Fibroblast of lung (primary cell): ENCODE results near the gene PIR. TPM values are rescaled to one million over a fixed set of nuclear protein-coding genes. Genes with fewer than 3 reads are reported as not detected.
A peak's percentile ranks its signal among the peaks of the same experiment; 100 is the strongest.

ENCODE experiments used
- DNase-seq, 2 donors: peaks; one replicate each; pipeline versions ENCODE4 v3.0.0 to v3.0.0-alpha.2; 2010; ENCODE audit warnings: low read depth in 2 of 2
- H2AFZ ChIP-seq: 2 replicates; pipeline ENCODE4 v1.5.1; 2012; ENCODE audit warnings: low read length, control low read depth, inconsistent platforms
- H3K27ac ChIP-seq: 2 replicates; pipeline ENCODE4 v1.5.1; 2011; ENCODE audit warnings: low read length, control low read depth; ENCODE audit not compliant: insufficient read depth
- H3K27me3 ChIP-seq: 2 replicates; pipeline ENCODE4 v1.5.1; 2011; ENCODE audit warnings: mild to moderate bottlenecking, low read length; ENCODE audit not compliant: control insufficient read depth, insufficient read depth
- H3K36me3 ChIP-seq: 2 replicates; pipeline ENCODE4 v1.5.1; 2011; ENCODE audit warnings: low read length; ENCODE audit not compliant: control insufficient read depth, insufficient read depth
- H3K4me1 ChIP-seq: 2 replicates; pipeline ENCODE4 v1.5.1; 2011; ENCODE audit warnings: low read length; ENCODE audit not compliant: control insufficient read depth, insufficient read depth; ENCODE audit errors: extremely low read depth
- H3K4me2 ChIP-seq: 2 replicates; pipeline ENCODE4 v1.5.1; 2011; ENCODE audit warnings: low read length, control low read depth; ENCODE audit not compliant: insufficient read depth; ENCODE audit errors: extremely low read depth
- H3K4me3 ChIP-seq, 4 experiments: fragments of 200-600 bp in 1 of 4; sonication (generic) in 1 of 4; replicated peaks in 1 of 4; 2 replicates each; pipeline ENCODE4 v1.5.1; 2011 to 2016; ENCODE audit warnings: low read length in 4 of 4, low read depth in 3 of 4, mild to moderate bottlenecking in 3 of 4, control low read depth in 2 of 4, inconsistent platforms in 1 of 4, mixed read lengths in 1 of 4; ENCODE audit not compliant: insufficient read depth in 1 of 4; ENCODE audit errors: control extremely low read depth in 1 of 4
- H3K79me2 ChIP-seq: 2 replicates; pipeline ENCODE4 v1.5.1; 2012; ENCODE audit warnings: mild to moderate bottlenecking, low read length, inconsistent platforms; ENCODE audit not compliant: control insufficient read depth, insufficient read depth
- H3K9ac ChIP-seq: 2 replicates; pipeline ENCODE4 v1.5.1; 2011; ENCODE audit warnings: mild to moderate bottlenecking, low read length, control low read depth; ENCODE audit not compliant: insufficient read depth
- H3K9me3 ChIP-seq: 2 replicates; pipeline ENCODE4 v1.5.1; 2012; ENCODE audit warnings: low read depth, low read length; ENCODE audit not compliant: control insufficient read depth, insufficient read depth
- H4K20me1 ChIP-seq: 2 replicates; pipeline ENCODE4 v1.5.1; 2011; ENCODE audit warnings: low read length; ENCODE audit not compliant: control insufficient read depth, insufficient read depth; ENCODE audit errors: extremely low read depth
- CTCF ChIP-seq, 2 donors: IDR thresholded peaks in 1 of 2; conservative IDR thresholded peaks in 1 of 2; 1 replicate in 1 of 2; 2 replicates in 1 of 2; pipeline ENCODE4 v1.5.1; 2011 to 2012; ENCODE audit warnings: low read length in 2 of 2, control low read depth in 1 of 2, inconsistent platforms in 1 of 2, low read depth in 1 of 2, mild to moderate bottlenecking in 1 of 2
- EZH2 ChIP-seq: IDR thresholded peaks from 2 replicates; pipeline ENCODE4 v1.5.1; 2012; ENCODE audit warnings: low read length, control low read depth, mild to moderate bottlenecking; ENCODE audit errors: missing control alignments
- polyA plus RNA-seq, 2 donors: library from polyadenylated mRNA; depleted of rRNA in 1 of 2; stranded (reverse) in 1 of 2; unstranded in 1 of 2; fragments of >200 nt; gene quantifications; 2 replicates each; pipeline ENCODE4 v1.2.1, GENCODE V29; 2011 to 2012; ENCODE audit warnings: missing spikeins in 1 of 2
- total RNA-seq: library from RNA; depleted of rRNA; stranded (reverse); fragments of >200 nt; gene quantifications from 2 replicates; pipeline ENCODE4 v1.2.1, GENCODE V29; 2014

The PIR gene
- total and polyA plus RNA-seq, 2 donors (not counting 1 experiment from before 2014, with no cell fraction given), result 17.0 to 19.9 TPM

DNA sequence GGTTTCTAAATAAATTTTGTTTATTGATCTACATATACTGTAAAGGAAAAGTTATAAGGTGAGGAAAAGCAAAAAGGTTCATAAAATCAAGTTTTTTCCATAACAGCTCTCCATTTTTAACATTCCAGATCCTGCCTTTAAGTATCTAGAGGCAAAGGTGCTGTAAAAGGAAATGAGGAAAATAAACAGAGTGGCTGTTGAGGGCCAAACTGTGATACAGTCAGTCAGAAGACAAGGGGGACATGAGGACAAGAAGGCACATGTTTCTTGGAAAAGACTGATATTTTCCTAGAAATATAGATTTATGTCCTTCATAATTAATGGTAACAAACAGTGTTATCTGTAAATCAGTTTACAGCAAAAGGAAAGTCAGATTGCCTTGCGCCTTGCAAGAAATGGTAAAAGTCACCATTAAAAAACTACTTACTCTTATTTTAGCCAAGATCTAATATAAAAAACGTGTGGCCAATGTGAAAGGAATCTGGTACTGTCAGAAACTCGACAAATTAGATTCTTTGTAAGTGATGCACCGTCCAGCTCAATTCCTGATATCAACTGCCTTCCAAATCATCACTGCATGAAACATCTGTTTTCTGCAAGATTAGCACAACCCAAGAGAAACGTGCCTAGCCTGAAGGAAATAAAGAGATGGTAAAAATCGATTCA, 75.0 kb downstream of the PIR start:
- no peak overlapping the region for H2AFZ ChIP-seq
- no peak overlapping the region for H3K4me3 ChIP-seq
- H3K9ac ChIP-seq, result no peak overlapping the region
- no peaks in the 10 kb centered on the region for H3K27me3 ChIP-seq
- TF ChIP-seq EZH2, result no peak
- no peak for TF ChIP-seq CTCF (conservative IDR thresholded peaks at IDR 0.05 in 1 of 2, IDR thresholded peaks at IDR 0.05 in 1 of 2; ENCODE audit: low read depth in 1 of 2, low read length in 2 of 2)
- H3K79me2 ChIP-seq, result no peaks in the 10 kb centered on the region
- H3K27ac ChIP-seq, result no peak overlapping the region
- no peaks in the 10 kb centered on the region for H3K36me3 ChIP-seq
- no peaks in the 10 kb centered on the region for H4K20me1 ChIP-seq
- no peak overlapping the region for H3K4me2 ChIP-seq
- DNase-seq, result peak; percentile 69 to 81
- H3K9me3 ChIP-seq, result no peaks in the 10 kb centered on the region
- H3K4me1 ChIP-seq, result no peaks in the 10 kb centered on the region

DNA sequence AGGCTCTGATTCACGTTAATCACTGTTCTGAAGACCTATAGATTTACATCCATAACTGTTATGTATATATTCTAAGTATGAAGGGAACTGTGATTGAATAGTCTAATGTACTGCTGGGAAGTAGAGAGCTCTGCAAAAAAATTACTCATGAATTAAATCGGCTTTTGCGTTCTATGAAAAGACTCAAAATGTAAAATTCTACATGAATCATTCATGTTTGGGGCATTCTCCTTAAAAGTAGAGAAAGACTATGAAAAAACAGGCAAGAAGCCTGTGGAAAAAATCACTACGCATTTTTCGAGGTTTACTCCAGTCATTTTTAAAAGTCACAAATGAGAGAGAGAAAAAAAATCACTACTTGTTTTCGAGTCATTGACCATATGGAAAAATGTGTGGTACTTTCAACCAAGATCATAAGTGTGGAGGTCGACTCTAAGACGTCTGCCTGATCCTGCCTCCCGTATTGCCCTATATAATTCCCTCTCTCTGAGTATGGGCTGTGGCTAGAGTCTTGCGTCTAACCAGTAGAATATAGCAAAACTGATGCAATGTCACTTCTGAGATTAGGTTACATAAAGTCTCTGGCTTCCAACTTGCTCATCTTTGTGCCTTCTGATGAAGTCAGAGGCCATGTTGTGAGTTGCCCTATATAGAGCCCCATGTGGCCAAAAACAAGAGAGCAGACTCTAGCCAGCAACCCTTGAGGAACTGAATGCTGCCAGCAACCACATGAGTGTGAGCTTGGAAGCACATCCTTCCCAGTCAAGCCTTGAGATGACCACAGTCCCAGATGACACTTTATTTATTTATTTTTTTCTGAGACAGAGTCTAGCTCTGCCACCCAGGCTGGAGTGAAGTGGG, 76.8 kb downstream of the PIR start:
- Histone ChIP-seq H3K9ac (no peak overlapping the region), H3K4me2 (no peak overlapping the region)
- DNase-seq, result peak in 1 of 2 donors; percentile 23

More for the DNA sequence above, 76.8 kb downstream of the PIR start:
- no peak overlapping the region for H3K27ac ChIP-seq
- H3K36me3 ChIP-seq, result no peaks in the 10 kb centered on the region
- no peak overlapping the region for H3K4me3 ChIP-seq
- no peak overlapping the region for H2AFZ ChIP-seq
- no peak for TF ChIP-seq EZH2
- no peak for TF ChIP-seq CTCF (conservative IDR thresholded peaks at IDR 0.05 in 1 of 2, IDR thresholded peaks at IDR 0.05 in 1 of 2; ENCODE audit: low read depth in 1 of 2, low read length in 2 of 2)
- H3K27me3 ChIP-seq, result no peaks in the 10 kb centered on the region
- H3K4me1 ChIP-seq, result no peaks in the 10 kb centered on the region
- no peaks in the 10 kb centered on the region for H4K20me1 ChIP-seq
- no peaks in the 10 kb centered on the region for H3K9me3 ChIP-seq
- no peaks in the 10 kb centered on the region for H3K79me2 ChIP-seq
